OCI-LY3 (cell line): ENCODE measurements around the gene ZC3H6.
"Not testable (repeated sequence)": the region's sequence is repeated elsewhere in the genome, so short reads cannot be mapped to it uniquely, and the experiment has no call there.

Experiments used
- EZH2phosphoT487 ChIP-seq: fragments of 200-600 bp; shearing (Covaris generic); IDR thresholded peaks from 2 replicates; pipeline ENCODE4 v1.6.1; 2018; ENCODE audit warnings: antibody characterized with exemption, mixed run types, low read depth
- TF ChIP-seq, protein P1 (sequence below): fragments of 200-600, 300-600 bp; sonication (generic); IDR thresholded peaks from 2 replicates; pipeline ENCODE4 v1.5.1; 2014; ENCODE audit warnings: antibody characterized with exemption, low read length, low read depth

DNA sequence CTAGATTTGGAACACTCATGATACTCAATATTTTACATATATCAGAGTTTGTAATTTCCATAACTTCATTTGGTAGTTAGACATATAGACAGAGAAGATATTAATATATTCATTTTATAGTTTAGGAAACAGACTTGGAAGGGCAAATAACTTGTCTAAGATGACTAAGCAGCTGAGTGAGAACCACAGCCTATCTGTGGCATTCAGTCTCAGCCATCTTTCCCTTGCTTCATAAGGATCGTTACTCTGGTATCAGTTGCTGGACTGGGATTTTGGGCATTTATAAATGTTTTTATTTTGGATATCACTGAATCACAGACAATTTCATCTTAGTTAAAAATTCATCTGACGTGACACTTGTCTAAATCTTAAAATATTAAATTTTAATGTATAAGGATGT is 8.1 kb downstream of the ZC3H6 start:
- TF ChIP-seq EZH2phosphoT487 = not testable (repeated sequence)
- TF ChIP-seq, protein P1, sequence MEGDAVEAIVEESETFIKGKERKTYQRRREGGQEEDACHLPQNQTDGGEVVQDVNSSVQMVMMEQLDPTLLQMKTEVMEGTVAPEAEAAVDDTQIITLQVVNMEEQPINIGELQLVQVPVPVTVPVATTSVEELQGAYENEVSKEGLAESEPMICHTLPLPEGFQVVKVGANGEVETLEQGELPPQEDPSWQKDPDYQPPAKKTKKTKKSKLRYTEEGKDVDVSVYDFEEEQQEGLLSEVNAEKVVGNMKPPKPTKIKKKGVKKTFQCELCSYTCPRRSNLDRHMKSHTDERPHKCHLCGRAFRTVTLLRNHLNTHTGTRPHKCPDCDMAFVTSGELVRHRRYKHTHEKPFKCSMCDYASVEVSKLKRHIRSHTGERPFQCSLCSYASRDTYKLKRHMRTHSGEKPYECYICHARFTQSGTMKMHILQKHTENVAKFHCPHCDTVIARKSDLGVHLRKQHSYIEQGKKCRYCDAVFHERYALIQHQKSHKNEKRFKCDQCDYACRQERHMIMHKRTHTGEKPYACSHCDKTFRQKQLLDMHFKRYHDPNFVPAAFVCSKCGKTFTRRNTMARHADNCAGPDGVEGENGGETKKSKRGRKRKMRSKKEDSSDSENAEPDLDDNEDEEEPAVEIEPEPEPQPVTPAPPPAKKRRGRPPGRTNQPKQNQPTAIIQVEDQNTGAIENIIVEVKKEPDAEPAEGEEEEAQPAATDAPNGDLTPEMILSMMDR = not testable (repeated sequence)
